Activated gamma-delta T cell treated with Interleukin-2 at 50 U/mL for 16 hours (primary cell): Measurements from ENCODE around the gene STK26.

Experiments used
- DNase-seq: peaks from one replicate; pipeline ENCODE4 v3.0.0-alpha.2; 2020

STK26 gene

GRCh38 chrX:132101206-132101605 is 78.1 kb downstream of the STK26 start:
- no peak for DNase-seq

GRCh38 chrX:132101799-132102198 is 78.7 kb downstream of the STK26 start:
- DNase-seq, result no peak

- DNase-seq, result no peak
Measured at GRCh38 chrX:132107291-132107690, 84.2 kb downstream of the STK26 start.

GRCh38 chrX:132114607-132115006 is 91.5 kb downstream of the STK26 start:
- no peak for DNase-seq

GRCh38 chrX:132115792-132116191 is 92.7 kb downstream of the STK26 start:
- DNase-seq, result no peak

GRCh38 chrX:132118358-132118757 is 95.3 kb downstream of the STK26 start:
- no peak for DNase-seq

- DNase-seq, result no peak
Measured at GRCh38 chrX:132119283-132119682, 96.2 kb downstream of the STK26 start.

GRCh38 chrX:132119821-132120515 is 96.9 kb downstream of the STK26 start:
- DNase-seq, result no peak

GRCh38 chrX:132120913-132121312 is 97.8 kb downstream of the STK26 start:
- DNase-seq, result no peak
